Activated gamma-delta T cell treated with anti-CD3 and anti-CD28 coated beads, Interleukin-2, amount 50 U/mL, for 16 hours (primary cell): ENCODE results near the gene ALOX5.
"Not testable (repeated sequence)": the region's sequence is repeated elsewhere in the genome, so short reads cannot be mapped to it uniquely, and the experiment has no call there.

ENCODE experiments used
- DNase-seq: peaks from one replicate; pipeline ENCODE4 v3.0.0-alpha.2; 2020; ENCODE audit warnings: low read depth

ALOX5 gene

DNA sequence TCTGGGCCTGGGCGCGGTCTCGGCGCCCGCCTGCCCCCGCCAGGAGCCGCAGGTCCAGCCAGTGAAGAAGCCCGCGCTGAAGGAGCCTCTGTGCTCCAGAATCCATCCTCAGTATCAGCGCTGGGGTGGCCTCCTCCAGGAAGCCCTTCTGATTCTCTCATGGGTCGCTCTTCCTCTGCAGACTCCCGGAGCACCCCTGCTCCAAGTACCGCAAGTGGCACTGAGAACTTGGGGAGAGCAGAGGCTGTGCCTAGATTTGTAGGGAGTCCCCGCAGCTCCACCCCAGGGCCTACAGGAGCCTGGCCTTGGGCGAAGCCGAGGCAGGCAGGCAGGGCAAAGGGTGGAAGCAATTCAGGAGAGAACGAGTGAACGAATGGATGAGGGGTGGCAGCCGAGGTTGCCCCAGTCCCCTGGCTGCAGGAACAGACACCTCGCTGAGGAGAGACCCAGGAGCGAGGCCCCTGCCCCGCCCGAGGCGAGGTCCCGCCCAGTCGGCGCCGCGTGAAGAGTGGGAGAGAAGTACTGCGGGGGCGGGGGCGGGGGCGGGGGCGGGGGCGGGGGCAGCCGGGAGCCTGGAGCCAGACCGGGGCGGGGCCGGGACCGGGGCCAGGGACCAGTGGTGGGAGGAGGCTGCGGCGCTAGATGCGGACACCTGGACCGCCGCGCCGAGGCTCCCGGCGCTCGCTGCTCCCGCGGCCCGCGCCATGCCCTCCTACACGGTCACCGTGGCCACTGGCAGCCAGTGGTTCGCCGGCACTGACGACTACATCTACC is at the start of gene ALOX5:
TSS of gene ALOX5 (plus strand) at position 641 of the 774 bp plus-strand sequence. CDS start at position 705, 64 bp downstream.
- no peak for DNase-seq

- no peak for DNase-seq
These were observed 48.9 kb upstream of the ALOX5 start for GRCh38 chr10:45325116-45325515.

- not testable (repeated sequence) for DNase-seq
These were observed 47.2 kb upstream of the ALOX5 start for GRCh38 chr10:45326864-45327263.

DNA sequence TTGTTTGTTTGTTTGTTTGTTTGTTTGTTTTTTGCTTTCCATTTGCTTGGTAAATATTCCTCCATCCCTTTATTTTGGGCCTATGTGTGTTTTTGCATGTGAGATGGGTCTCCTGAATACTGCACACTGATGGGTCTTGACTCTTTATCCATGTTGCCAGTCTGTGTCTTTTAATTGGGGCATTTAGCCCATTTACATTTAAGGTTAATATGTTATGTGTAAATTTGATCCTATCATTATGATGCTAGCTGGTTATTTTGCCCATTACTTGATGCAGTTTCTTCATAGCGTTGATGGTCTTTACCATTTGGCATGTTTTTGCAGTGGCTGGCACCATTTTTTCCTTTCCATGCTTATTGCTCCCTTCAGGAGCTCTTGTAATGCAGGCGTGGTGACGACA is 42.2 kb upstream of the ALOX5 start:
- DNase-seq, result not testable (repeated sequence)

DNA sequence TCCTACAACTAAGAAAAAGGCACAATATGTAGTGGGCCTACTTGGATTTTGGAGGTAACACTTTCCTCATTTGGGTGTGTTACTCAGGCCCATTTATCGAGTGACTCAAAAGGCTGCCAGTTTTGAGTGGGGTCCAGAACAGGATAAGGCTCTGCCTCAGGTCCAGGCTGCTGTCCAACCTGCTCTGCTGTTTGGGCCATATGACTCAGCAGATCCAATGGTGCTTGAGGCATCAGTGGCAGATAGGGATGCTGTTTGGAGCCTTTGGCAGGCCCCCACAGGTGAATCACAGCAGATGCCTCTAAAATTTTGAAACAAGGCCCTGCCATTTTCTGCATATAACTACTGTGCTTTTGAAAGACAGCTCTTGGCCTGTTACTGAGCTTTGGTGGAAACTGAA is 34.1 kb upstream of the ALOX5 start:
- no peak for DNase-seq

DNA sequence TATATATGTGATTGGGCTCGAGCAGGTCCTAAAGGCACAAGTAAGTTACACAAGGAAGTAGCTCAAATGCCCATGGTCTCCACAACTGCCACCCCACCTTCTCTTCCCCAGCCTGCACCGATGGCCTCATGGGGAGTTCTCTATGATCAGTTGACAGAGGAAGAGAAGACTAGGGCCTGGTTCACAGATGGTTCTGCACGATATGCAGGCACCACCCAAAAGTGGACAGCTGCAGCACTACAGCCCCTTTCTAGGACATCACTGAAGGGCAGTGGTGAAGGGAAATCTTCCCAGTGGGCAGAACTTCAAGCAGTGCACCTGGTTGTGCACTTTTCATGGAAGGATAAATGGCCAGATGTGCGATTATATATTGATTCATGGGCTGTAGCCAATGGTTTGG is 33.6 kb upstream of the ALOX5 start:
- not testable (repeated sequence) for DNase-seq

- not testable (repeated sequence) for DNase-seq
These were observed 27.2 kb upstream of the ALOX5 start for GRCh38 chr10:45346652-45347335.

GRCh38 chr10:45347464-45347863 is 26.6 kb upstream of the ALOX5 start:
- not testable (repeated sequence) for DNase-seq

DNA sequence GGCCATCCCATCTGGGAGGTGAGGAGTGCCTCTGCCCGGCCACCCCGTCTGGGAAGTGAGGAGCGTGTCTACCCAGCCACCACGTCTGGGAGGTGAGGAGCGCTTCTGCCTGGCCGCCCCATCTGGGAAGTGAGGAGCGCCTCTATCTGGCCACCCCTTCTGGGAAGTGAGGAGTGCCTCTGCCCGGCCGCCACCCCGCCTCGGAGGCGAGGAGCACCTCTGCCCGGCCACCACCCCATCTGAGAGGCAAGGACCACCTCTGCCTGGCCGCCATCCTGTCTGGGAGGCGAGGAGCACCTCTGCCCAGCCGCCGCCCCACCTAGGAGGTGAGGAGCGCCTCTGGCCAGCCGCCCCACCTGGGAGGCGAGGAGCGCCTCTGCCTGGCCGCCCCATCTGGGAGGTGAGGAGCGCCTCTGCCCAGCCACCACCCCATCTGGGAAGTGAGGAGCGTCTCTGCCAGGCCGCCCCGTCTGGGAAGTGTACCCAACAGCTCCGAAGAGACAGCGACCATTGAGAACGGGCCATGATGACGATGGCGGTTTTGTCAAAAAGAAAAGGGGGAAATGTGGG is 25.7 kb upstream of the ALOX5 start:
- DNase-seq, result not testable (repeated sequence)

GRCh38 chr10:45353186-45353585 is 20.8 kb upstream of the ALOX5 start:
- no peak for DNase-seq

DNA sequence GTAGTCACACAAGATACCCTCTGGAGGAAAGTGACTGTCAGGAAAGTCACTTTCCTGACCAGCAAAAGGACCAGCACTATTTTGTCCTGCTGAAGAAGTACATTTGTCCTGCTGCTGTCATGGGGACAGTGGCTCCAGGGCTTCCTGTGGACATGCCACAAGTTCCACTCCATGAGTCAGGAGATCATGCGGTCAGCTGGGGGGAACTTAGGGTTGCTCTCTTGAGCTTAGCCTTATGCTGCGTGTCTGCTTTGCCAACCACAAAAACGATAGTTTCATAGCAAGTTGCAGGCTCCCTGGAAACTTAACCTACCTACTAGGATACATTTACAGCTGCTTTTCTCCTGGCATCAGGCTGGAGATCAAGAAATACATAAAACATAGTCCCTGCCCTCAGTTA is 19.8 kb upstream of the ALOX5 start:
- no peak for DNase-seq

GRCh38 chr10:45355494-45355893 is 18.5 kb upstream of the ALOX5 start:
- DNase-seq, result no peak

DNA sequence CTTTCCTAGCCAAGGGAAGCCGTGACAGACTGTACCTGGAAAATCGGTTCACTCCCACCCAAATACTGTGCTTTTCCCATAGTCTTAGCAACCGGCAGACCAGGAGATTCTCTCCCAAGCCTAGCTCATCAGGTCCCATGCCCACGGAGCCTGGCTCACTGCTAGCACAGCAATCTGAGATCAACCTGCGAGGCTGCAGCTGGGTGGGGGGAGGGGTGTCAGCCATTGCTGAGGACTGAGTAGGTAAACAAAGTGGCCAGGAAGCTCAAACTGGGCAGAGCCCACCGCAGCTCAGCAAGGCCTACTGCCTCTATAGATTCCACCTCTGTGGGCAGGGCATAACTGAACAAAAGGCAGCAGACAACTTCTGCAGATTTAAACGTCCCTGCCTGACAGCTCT is 15.1 kb upstream of the ALOX5 start:
- not testable (repeated sequence) for DNase-seq

DNA sequence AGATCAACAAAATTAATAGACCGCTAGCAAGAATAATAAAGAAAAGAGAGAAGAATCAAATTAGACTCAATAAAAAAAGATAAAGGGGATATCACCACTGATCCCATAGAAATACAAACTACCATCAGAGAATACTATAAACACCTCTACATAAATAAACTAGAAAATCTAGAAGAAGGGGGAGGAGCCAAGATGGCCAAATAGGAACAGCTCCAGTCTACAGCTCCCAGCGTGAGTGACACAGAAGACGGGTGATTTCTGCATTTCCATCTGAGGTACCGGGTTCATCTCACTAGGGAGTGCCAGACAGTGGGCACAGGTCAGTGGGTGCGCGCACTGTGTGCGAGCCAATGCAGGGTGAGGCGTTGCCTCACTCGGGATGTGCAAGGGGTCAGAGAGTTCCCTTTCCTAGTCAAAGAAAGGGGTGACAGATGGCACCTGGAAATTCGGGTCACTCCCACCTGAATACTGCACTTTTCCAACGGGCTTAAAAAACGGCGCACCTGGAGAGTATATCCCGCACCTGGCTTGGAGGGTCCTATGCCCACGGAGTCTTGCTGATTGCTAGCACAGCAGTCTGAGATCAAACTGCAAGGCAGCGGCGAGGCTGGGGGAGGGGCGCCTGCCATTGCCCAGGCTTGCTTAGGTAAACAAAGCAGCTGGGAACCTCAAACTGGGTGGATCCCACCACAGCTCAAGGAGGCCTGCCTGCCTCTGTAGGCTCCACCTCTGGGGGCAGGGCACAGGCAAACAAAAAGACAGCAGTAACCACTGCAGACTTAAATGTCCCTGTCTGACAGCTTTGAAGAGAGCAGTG is 11.8 kb upstream of the ALOX5 start:
- DNase-seq, result not testable (repeated sequence)

GRCh38 chr10:45367643-45368042 is 6.4 kb upstream of the ALOX5 start:
- DNase-seq, result not testable (repeated sequence)

DNA sequence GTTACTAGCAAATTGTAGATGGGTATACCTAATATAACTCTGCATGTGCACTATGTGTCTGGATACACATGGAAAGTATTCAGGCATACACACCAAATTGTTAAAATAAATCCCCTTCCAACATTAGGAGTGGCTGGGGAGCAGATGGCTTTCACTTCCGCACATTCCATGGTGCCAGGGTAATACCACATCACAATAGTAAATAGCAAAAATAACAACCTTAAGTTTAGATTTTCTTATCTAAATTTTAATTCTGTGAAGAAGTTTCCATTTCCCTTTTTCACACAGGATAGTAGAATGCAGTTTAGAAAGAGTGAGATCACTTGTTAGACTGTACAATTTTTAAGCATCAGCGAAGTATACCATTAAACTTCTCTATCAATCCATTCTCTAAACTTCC is 5.8 kb upstream of the ALOX5 start:
- no peak for DNase-seq

DNA sequence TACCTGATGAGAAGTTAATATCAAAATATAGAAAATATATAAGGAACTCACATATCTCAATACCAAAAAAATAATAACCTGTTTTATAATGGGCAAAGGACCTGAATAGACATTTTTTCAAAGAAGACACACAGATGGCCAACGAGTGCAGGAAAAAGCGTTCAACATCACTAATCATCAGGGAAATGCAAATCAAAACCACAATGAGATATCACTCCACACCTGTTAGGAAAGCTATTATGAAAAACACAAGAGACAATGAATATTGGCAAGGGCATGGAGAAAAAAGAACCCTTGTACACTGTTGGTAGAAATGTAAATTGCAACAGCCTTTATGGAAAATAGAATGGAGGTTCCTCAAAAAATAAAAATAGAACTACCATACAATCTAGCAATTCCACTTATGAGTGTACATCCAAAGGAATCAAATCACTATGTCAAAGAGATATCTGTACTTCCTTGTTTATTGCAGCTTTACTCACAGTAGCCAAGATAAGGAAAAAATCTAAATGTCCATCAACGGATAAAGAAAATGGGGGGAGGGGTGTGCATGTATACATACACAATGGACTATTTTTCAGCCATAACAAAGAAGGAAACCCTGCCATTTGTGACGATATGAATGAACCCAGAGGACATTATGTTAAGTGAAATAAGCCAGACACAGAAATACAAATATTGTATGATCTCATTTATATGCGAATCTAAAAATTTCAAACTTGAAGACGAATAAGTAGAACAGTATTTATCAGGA is 3.6 kb upstream of the ALOX5 start:
- DNase-seq, result no peak

- no peak for DNase-seq
These were observed 2.5 kb upstream of the ALOX5 start for GRCh38 chr10:45371560-45371959.

GRCh38 chr10:45372251-45372951 is 1.6 kb upstream of the ALOX5 start:
- no peak for DNase-seq

GRCh38 chr10:45373003-45373575 is 927 bp upstream of the ALOX5 start:
- no peak for DNase-seq
